A673 (cell line): ENCODE results near the gene ZDHHC19. TPM values are rescaled to one million over a fixed set of nuclear protein-coding genes. Genes with fewer than 3 reads are reported as not detected.
"Not testable (repeated sequence)": the region's sequence is repeated elsewhere in the genome, so short reads cannot be mapped to it uniquely, and the experiment has no call there.

Source experiments
- BruUV-seq: library from RNA; stranded (reverse); fragments of 400-500 nt; replicated peaks from 2 replicates; lab custom pipeline; 2021; lab: Mats Ljungman, UMichigan
- CTCF ChIA-PET: fragments of 300-600 bp; sonication (Branson Sonifier 250); formaldehyde crosslinking; loops from one replicate; lab custom pipeline; 2022; ENCODE audit warnings: antibody characterized with exemption; lab: Charles Lee
- POLR2A ChIA-PET: fragments of 300-600 bp; sonication (Branson Sonifier 250); formaldehyde crosslinking; loops from one replicate; lab custom pipeline; 2022; ENCODE audit warnings: antibody characterized with exemption; ENCODE audit not compliant: low non-redundant PET; lab: Charles Lee
- DNase-seq: peaks from one replicate; pipeline ENCODE4 v3.0.0-alpha.2; 2015; ENCODE audit warnings: low spot score
- H3K27ac ChIP-seq: fragments of 200-600 bp; sonication (generic); 2 replicates; pipeline ENCODE4 v1.5.1; 2016; ENCODE audit warnings: mixed run types, low read depth, mild to moderate bottlenecking, mixed read lengths, antibody characterized with exemption, low read length; ENCODE audit not compliant: poor library complexity, severe bottlenecking
- H3K27me3 ChIP-seq: fragments of 200-600 bp; sonication (generic); replicated peaks from 2 replicates; pipeline ENCODE4 v1.6.1; 2017; ENCODE audit warnings: mixed run types, low read depth, mild to moderate bottlenecking, mixed read lengths, antibody characterized with exemption, low read length; ENCODE audit not compliant: insufficient read depth, poor library complexity
- H3K36me3 ChIP-seq: fragments of 200-600 bp; sonication (generic); 2 replicates; pipeline ENCODE4 v1.6.1; 2016; ENCODE audit warnings: mixed run types, mild to moderate bottlenecking, mixed read lengths, antibody characterized with exemption, low read length; ENCODE audit not compliant: insufficient read depth, poor library complexity, severe bottlenecking
- H3K4me1 ChIP-seq: fragments of 200-600 bp; sonication (generic); 2 replicates; pipeline ENCODE4 v1.6.1; 2017; ENCODE audit warnings: mixed run types, mild to moderate bottlenecking, mixed read lengths, antibody characterized with exemption, low read length; ENCODE audit not compliant: insufficient read depth, poor library complexity, severe bottlenecking
- H3K4me3 ChIP-seq: fragments of 200-600 bp; sonication (generic); 2 replicates; pipeline ENCODE4 v1.5.1; 2016; ENCODE audit warnings: low read depth, mixed run types, mild to moderate bottlenecking, mixed read lengths, low read length; ENCODE audit not compliant: poor library complexity, severe bottlenecking
- H3K9me3 ChIP-seq: fragments of 200-600 bp; sonication (generic); 2 replicates; pipeline ENCODE4 v1.6.1; 2016; ENCODE audit warnings: mixed run types, low read depth, mild to moderate bottlenecking, mixed read lengths, antibody characterized with exemption, low read length; ENCODE audit not compliant: poor library complexity, severe bottlenecking
- CTCF ChIP-seq: fragments of 300-800, 200-600 bp; sonication (generic); conservative IDR thresholded peaks from 2 replicates; pipeline ENCODE4 v1.5.1; 2017; ENCODE audit warnings: low read depth, mild to moderate bottlenecking, antibody characterized with exemption, low read length, moderate library complexity, mixed read lengths
- EZH2 ChIP-seq: fragments of 200-600 bp; sonication (generic); IDR thresholded peaks from 2 replicates; pipeline ENCODE4 v1.6.1; 2017; ENCODE audit warnings: borderline replicate concordance, low read depth, mild to moderate bottlenecking, mixed read lengths, antibody characterized with exemption, low read length; ENCODE audit not compliant: poor library complexity, severe bottlenecking
- intact Hi-C: fragments of 100-400 bp; cut with micrococcal nuclease; formaldehyde crosslinking; loops from one replicate; pipeline ENCODE4 v1.10.0; 2022; ENCODE audit not compliant: unreplicated experiment
- total RNA-seq: library from RNA; stranded (reverse); gene quantifications from 2 replicates; pipeline ENCODE4 v1.2.3, GENCODE V29; 2021

The ZDHHC19 gene
- total RNA-seq, 1 experiment from 2014 or later = not detected

DNA sequence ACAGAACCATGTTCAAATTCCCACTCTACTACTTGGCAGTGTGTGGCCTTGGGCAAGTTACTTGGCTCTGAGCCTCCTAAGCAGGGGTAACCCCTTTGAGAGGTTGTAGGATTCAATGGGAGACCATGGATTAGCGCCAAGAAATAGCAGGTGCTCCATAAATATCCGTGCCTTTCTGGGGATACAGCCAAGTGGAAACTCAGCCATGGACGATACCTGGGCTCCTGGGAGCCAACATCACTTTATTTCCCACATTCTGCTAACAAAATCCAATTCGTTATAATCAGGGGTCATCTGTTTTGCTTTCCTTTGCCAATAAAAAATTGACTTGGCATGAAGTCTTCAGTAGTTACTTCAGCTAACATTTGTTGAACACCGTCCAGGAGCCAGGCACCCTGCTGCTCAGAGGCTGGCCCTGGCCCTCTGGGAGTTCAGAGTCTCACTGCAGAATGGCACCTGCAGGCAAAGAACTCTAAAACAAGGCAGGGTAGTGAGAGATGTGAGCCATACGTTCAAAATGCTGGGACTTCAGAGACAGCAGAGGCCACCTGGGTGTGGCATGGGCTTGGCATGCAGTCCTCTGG is 42.3 kb downstream of the ZDHHC19 start:
- ChIA-PET POLR2A (no interaction called here), CTCF (no interaction called here)
- intact Hi-C loops = no loop called here
- no peak for TF ChIP-seq EZH2
- TF ChIP-seq CTCF = no peak
- Histone ChIP-seq H3K4me1 (peaks cover 4% of the 10 kb centered on the region), H3K36me3 (no peaks in the 10 kb centered on the region), H3K9me3 (no peaks in the 10 kb centered on the region), H3K4me3 (no peak overlapping the region), H3K27me3 (no peaks in the 10 kb centered on the region), H3K27ac (no peak overlapping the region)
- no TSS peak for BruUV-seq
- no peak for DNase-seq

DNA sequence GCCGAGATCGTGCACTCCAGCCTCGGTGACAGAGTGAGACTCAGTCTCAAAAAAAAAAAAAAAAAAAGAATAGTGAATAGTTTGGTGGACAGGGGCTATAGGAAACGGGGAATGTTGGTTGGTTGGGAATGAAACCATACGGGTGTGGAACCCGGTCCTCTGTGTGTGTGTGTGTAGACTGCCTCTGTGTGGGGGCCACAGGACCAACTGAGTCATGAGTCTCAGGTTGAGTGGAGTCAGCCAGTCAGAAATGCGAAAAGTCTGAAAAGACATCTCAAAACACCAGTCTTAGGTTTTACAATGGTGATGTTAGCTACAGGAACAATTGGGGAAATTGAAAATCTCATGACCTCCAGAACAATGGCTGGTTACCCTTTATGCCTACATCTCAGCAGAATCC is 44.5 kb downstream of the ZDHHC19 start:
- intact Hi-C loops = no loop called here
- Histone ChIP-seq H3K27ac (no peak overlapping the region), H3K9me3 (no peaks in the 10 kb centered on the region), H3K27me3 (no peaks in the 10 kb centered on the region), H3K4me3 (no peak overlapping the region), H3K4me1 (peaks cover 4% of the 10 kb centered on the region), H3K36me3 (no peaks in the 10 kb centered on the region)
- TF ChIP-seq CTCF (no peak), EZH2 (no peak)
- DNase-seq = no peak
- CTCF ChIA-PET = no interaction called here
- POLR2A ChIA-PET = no interaction called here
- BruUV-seq = no TSS peak

DNA sequence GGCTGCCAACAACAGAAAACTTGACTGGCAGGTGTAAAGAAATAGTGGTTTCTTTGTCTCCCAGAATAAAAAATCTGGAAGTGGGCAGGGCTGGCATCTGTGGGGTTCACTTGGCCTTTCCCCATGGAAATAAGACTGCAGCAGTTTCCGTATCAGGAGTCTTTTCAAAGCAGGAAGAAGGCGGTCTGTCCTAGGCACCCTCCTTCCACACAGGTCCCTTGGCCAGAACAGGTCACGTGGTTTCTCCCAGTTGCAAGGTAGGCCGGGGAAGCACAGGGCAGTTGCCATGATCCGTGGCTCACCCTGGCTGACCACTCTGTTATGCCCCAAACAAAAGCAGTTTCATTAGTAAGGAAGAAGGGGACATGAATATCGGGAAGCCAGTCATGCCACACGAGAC is 45.4 kb downstream of the ZDHHC19 start:
- TF ChIP-seq EZH2 (no peak), CTCF (no peak)

GRCh38 chr3:196165006-196165575 is 46.1 kb downstream of the ZDHHC19 start:
- CTCF ChIA-PET = not testable (repeated sequence)

More for the DNA sequence above, 45.4 kb downstream of the ZDHHC19 start:
- H3K27me3 ChIP-seq = no peaks in the 10 kb centered on the region
- BruUV-seq = no TSS peak
- H3K36me3 ChIP-seq = no peaks in the 10 kb centered on the region
- no peak overlapping the region for H3K27ac ChIP-seq
- CTCF ChIA-PET = no interaction called here
- no peaks in the 10 kb centered on the region for H3K9me3 ChIP-seq
- peaks cover 4% of the 10 kb centered on the region for H3K4me1 ChIP-seq
- POLR2A ChIA-PET = no interaction called here
- H3K4me3 ChIP-seq = no peak overlapping the region
- DNase-seq = no peak
- intact Hi-C loops = no loop called here

More at GRCh38 chr3:196165006-196165575, 46.1 kb downstream of the ZDHHC19 start:
- H3K4me3 ChIP-seq, H3K27ac ChIP-seq, H3K9me3 ChIP-seq, POLR2A ChIA-PET, DNase-seq, H3K4me1 ChIP-seq, BruUV-seq, H3K36me3 ChIP-seq, intact Hi-C loops, H3K27me3 ChIP-seq: not testable (repeated sequence)
